Stimulated activated naive B cell treated with anti-CD40 and anti-IgM and Interleukin-4, amounts not matched to agents 10 μg/mL and 1 μg/mL and 100 μg/mL, for 72 hours (primary cell): Measurements from ENCODE around the gene LRRC75A.
"Not testable (repeated sequence)": the region's sequence is repeated elsewhere in the genome, so short reads cannot be mapped to it uniquely, and the experiment has no call there.

ENCODE experiments used
- ATAC-seq, 2 donors: fragments of 150-1000 bp; cut with Tn5 transposase; replicated peaks; 2 replicates each; pipeline ENCODE4 v1.10.0; 2021; ENCODE audit warnings: moderate library complexity in 1 of 2
- DNase-seq: peaks from one replicate; pipeline ENCODE4 v3.0.0; 2021
- H3K27ac Mint-ChIP-seq: one replicate; pipeline ENCODE4 v1.8.0; 2022; ENCODE audit warnings: mild to moderate bottlenecking, mixed read lengths
- H3K27me3 Mint-ChIP-seq, 2 donors: one replicate each; pipeline ENCODE4 v1.8.0; 2022; ENCODE audit warnings: mixed read lengths in 2 of 2
- H3K36me3 Mint-ChIP-seq, 2 donors: one replicate each; pipeline ENCODE4 v1.8.0; 2022; ENCODE audit warnings: mixed read lengths in 2 of 2, mild to moderate bottlenecking in 1 of 2
- H3K4me1 Mint-ChIP-seq, 2 donors: one replicate each; pipeline ENCODE4 v1.8.0; 2022; ENCODE audit warnings: mixed read lengths in 2 of 2, mild to moderate bottlenecking in 1 of 2
- H3K4me3 Mint-ChIP-seq, 2 donors: one replicate each; pipeline ENCODE4 v1.8.0; 2022; ENCODE audit warnings: mild to moderate bottlenecking in 2 of 2, mixed read lengths in 2 of 2, moderate library complexity in 1 of 2
- H3K9me3 Mint-ChIP-seq, 2 donors: one replicate each; pipeline ENCODE4 v1.8.0; 2022; ENCODE audit warnings: mixed read lengths in 2 of 2, mild to moderate bottlenecking in 1 of 2

LRRC75A gene

GRCh38 chr17:16491703-16492612 lies at the start of gene LRRC75A:
Gene LRRC75A (minus strand): TSS chr17:16492193. CDS start chr17:16491990, 203 bp downstream.
- peak; percentile 84 to 86 for ATAC-seq
- H3K27ac Mint-ChIP-seq, result no peak within 1 kb of the TSS

GRCh38 chr17:16537130-16537458 lies 45.1 kb upstream of the LRRC75A start:
- DNase-seq (no peak), ATAC-seq (no peak)
- Mint-ChIP-seq H3K36me3 (peaks cover 0 to 2% of the 10 kb centered on the region in 2 donors), H3K4me1 (peaks cover 5 to 12% of the 10 kb centered on the region in 2 donors), H3K27me3 (peaks cover 4 to 6% of the 10 kb centered on the region in 2 donors), H3K4me3 (peak overlapping the region in 1 of 2 donors; percentile 94), H3K27ac (no peak overlapping the region), H3K9me3 (no peaks in the 10 kb centered on the region)

More at GRCh38 chr17:16491703-16492612, at the start of gene LRRC75A:
- H3K9me3 Mint-ChIP-seq, result no peaks in the 10 kb centered on the region
- H3K4me3 Mint-ChIP-seq, result peak within 1 kb of the TSS; percentile 73 to 77
- no peaks in the 10 kb centered on the region for H3K36me3 Mint-ChIP-seq
- peaks cover 6 to 10% of the 10 kb centered on the region in 2 donors for H3K4me1 Mint-ChIP-seq
- peak; percentile 14 for DNase-seq
- peaks cover 18 to 48% of the 10 kb centered on the region in 2 donors for H3K27me3 Mint-ChIP-seq

- Mint-ChIP-seq H3K27me3 (peaks cover 19 to 26% of the 10 kb centered on the region in 2 donors), H3K27ac (no peak overlapping the region), H3K4me1 (peaks cover 5 to 12% of the 10 kb centered on the region in 2 donors), H3K4me3 (no peak overlapping the region), H3K9me3 (no peaks in the 10 kb centered on the region), H3K36me3 (peaks cover 0 to 2% of the 10 kb centered on the region in 2 donors)
- DNase-seq, result no peak
- ATAC-seq, result no peak
These were observed 42.2 kb upstream of the LRRC75A start for GRCh38 chr17:16534236-16534635.

- no peaks in the 10 kb centered on the region for H3K9me3 Mint-ChIP-seq
- ATAC-seq, result no peak
- H3K27me3 Mint-ChIP-seq, result peaks cover 41 to 48% of the 10 kb centered on the region in 2 donors
- H3K36me3 Mint-ChIP-seq, result no peaks in the 10 kb centered on the region
- no peak overlapping the region for H3K27ac Mint-ChIP-seq
- peaks cover 2 to 3% of the 10 kb centered on the region in 2 donors for H3K4me1 Mint-ChIP-seq
- no peak overlapping the region for H3K4me3 Mint-ChIP-seq
- DNase-seq, result no peak
These were observed 37.9 kb upstream of the LRRC75A start for GRCh38 chr17:16529906-16530305.

- Mint-ChIP-seq H3K36me3 (no peaks in the 10 kb centered on the region), H3K27me3 (peaks cover 48 to 51% of the 10 kb centered on the region in 2 donors), H3K9me3 (no peaks in the 10 kb centered on the region), H3K4me3 (no peak overlapping the region), H3K4me1 (peaks cover 2 to 12% of the 10 kb centered on the region in 2 donors), H3K27ac (no peak overlapping the region)
- no peak for DNase-seq
- no peak for ATAC-seq
These were observed 35.3 kb upstream of the LRRC75A start for GRCh38 chr17:16527298-16527697.

GRCh38 chr17:16525556-16525955 lies 33.6 kb upstream of the LRRC75A start:
- not testable (repeated sequence) for ATAC-seq, DNase-seq, H3K9me3 Mint-ChIP-seq, H3K4me3 Mint-ChIP-seq, H3K36me3 Mint-ChIP-seq, H3K27ac Mint-ChIP-seq
- Mint-ChIP-seq H3K4me1 (peaks cover 6 to 19% of the 10 kb centered on the region in 2 donors), H3K27me3 (peaks cover 45 to 52% of the 10 kb centered on the region in 2 donors)

GRCh38 chr17:16521070-16521727 lies 29.2 kb upstream of the LRRC75A start:
- peaks cover 42 to 52% of the 10 kb centered on the region in 2 donors for H3K27me3 Mint-ChIP-seq
- DNase-seq, result peak; percentile 55
- H3K4me3 Mint-ChIP-seq, result no peak overlapping the region
- no peaks in the 10 kb centered on the region for H3K9me3 Mint-ChIP-seq
- no peaks in the 10 kb centered on the region for H3K36me3 Mint-ChIP-seq
- peak overlapping the region; percentile 78 for H3K27ac Mint-ChIP-seq
- H3K4me1 Mint-ChIP-seq, result peaks cover 6 to 19% of the 10 kb centered on the region in 2 donors
- peak; percentile 95 for ATAC-seq

- Mint-ChIP-seq H3K36me3 (no peaks in the 10 kb centered on the region), H3K9me3 (no peaks in the 10 kb centered on the region), H3K27ac (no peak overlapping the region), H3K4me3 (no peak overlapping the region), H3K27me3 (peaks cover 60 to 66% of the 10 kb centered on the region in 2 donors), H3K4me1 (peaks cover 4 to 10% of the 10 kb centered on the region in 2 donors)
- DNase-seq (no peak), ATAC-seq (no peak)
These were observed 27.0 kb upstream of the LRRC75A start for GRCh38 chr17:16519021-16519420.

GRCh38 chr17:16517477-16517876 lies 25.5 kb upstream of the LRRC75A start:
- Mint-ChIP-seq H3K4me1 (peaks cover 5 to 9% of the 10 kb centered on the region in 2 donors), H3K4me3 (no peak overlapping the region), H3K27me3 (peaks cover 64 to 69% of the 10 kb centered on the region in 2 donors), H3K36me3 (no peaks in the 10 kb centered on the region), H3K27ac (no peak overlapping the region), H3K9me3 (no peaks in the 10 kb centered on the region)
- DNase-seq (no peak), ATAC-seq (no peak)

- ATAC-seq, result no peak
- Mint-ChIP-seq H3K27me3 (peaks cover 63 to 64% of the 10 kb centered on the region in 2 donors), H3K27ac (no peak overlapping the region), H3K9me3 (no peaks in the 10 kb centered on the region), H3K4me3 (no peak overlapping the region), H3K4me1 (peaks cover 12 to 17% of the 10 kb centered on the region in 2 donors), H3K36me3 (no peaks in the 10 kb centered on the region)
- no peak for DNase-seq
These were observed 24.6 kb upstream of the LRRC75A start for GRCh38 chr17:16516594-16517051.

GRCh38 chr17:16515933-16516332 lies 23.9 kb upstream of the LRRC75A start:
- peaks cover 7 to 11% of the 10 kb centered on the region in 2 donors for H3K4me1 Mint-ChIP-seq
- H3K36me3 Mint-ChIP-seq, result no peaks in the 10 kb centered on the region
- no peak for DNase-seq
- no peak overlapping the region for H3K4me3 Mint-ChIP-seq
- H3K27me3 Mint-ChIP-seq, result peaks cover 57% of the 10 kb centered on the region in 2 donors
- no peaks in the 10 kb centered on the region for H3K9me3 Mint-ChIP-seq
- ATAC-seq, result no peak
- no peak overlapping the region for H3K27ac Mint-ChIP-seq

- ATAC-seq, result no peak
- H3K36me3 Mint-ChIP-seq, result no peaks in the 10 kb centered on the region
These were observed 21.9 kb upstream of the LRRC75A start for GRCh38 chr17:16513873-16514272.

GRCh38 chr17:16512011-16512410 lies 20.0 kb upstream of the LRRC75A start:
- no peaks in the 10 kb centered on the region for H3K9me3 Mint-ChIP-seq
- ATAC-seq (peak; percentile 38 to 45), DNase-seq (no peak)
- H3K4me3 Mint-ChIP-seq, result no peak overlapping the region
- H3K27me3 Mint-ChIP-seq, result peaks cover 38 to 39% of the 10 kb centered on the region in 2 donors
- peaks cover 7 to 10% of the 10 kb centered on the region in 2 donors for H3K4me1 Mint-ChIP-seq
- no peaks in the 10 kb centered on the region for H3K36me3 Mint-ChIP-seq
- no peak overlapping the region for H3K27ac Mint-ChIP-seq

More at GRCh38 chr17:16513873-16514272, 21.9 kb upstream of the LRRC75A start:
- Mint-ChIP-seq H3K9me3 (no peaks in the 10 kb centered on the region), H3K4me3 (no peak overlapping the region), H3K27me3 (peaks cover 45 to 47% of the 10 kb centered on the region in 2 donors), H3K27ac (no peak overlapping the region), H3K4me1 (peaks cover 7 to 10% of the 10 kb centered on the region in 2 donors)
- DNase-seq, result no peak

GRCh38 chr17:16511593-16511992 lies 19.6 kb upstream of the LRRC75A start:
- Mint-ChIP-seq H3K36me3 (no peaks in the 10 kb centered on the region), H3K4me3 (no peak overlapping the region), H3K27ac (no peak overlapping the region), H3K4me1 (peaks cover 7 to 10% of the 10 kb centered on the region in 2 donors), H3K9me3 (no peaks in the 10 kb centered on the region), H3K27me3 (peaks cover 38 to 39% of the 10 kb centered on the region in 2 donors)
- DNase-seq, result no peak
- ATAC-seq, result no peak
